ENCODE results near the gene ICAM4.
A peak's percentile ranks its signal among the peaks of the same experiment; 100 is the strongest.

The ICAM4 gene

GRCh38 chr19:10309423-10309822 lies 22.7 kb downstream of the ICAM4 start, which contains the start of gene ZGLP1:
ZGLP1 (minus strand) TSS chr19:10309815.
- no peaks in the 10 kb centered on the region; the same call in 1 of the 2 replicates for H3K4me1 ChIP-seq
- peaks cover 4% of the 10 kb centered on the region; the same call in 1 of the 2 replicates for H3K36me3 ChIP-seq (replicated peaks)
- in situ Hi-C loops (cut with MboI; ENCODE audit: low sequenced_read_pairs), result no loop called here
- H3K27me3 ChIP-seq (ENCODE audit: low read depth), result no peaks in the 10 kb centered on the region
- H3K9me3 ChIP-seq, result no peaks in the 10 kb centered on the region
- DNase-seq (ENCODE audit: low spot score in 2 of 2), result no peak
- H3K4me3 ChIP-seq, result no peak within 1 kb of the TSS

- Histone ChIP-seq H3K9me3 (no peaks in the 10 kb centered on the region), H3K36me3 (replicated peaks) (peaks cover 31% of the 10 kb centered on the region), H3K4me1 (peaks cover 5% of the 10 kb centered on the region; the same call in 1 of the 2 replicates), H3K4me3 (peak within 1 kb of the TSS; percentile 75), H3K27me3 (ENCODE audit: low read depth) (no peaks in the 10 kb centered on the region)
- in situ Hi-C loops (cut with MboI; ENCODE audit: low sequenced_read_pairs), result no loop called here
- peak; percentile 81 to 94 for DNase-seq (ENCODE audit: low spot score in 2 of 2)
Observed at GRCh38 chr19:10315335-10316214, 28.8 kb downstream of the ICAM4 start, which contains the start of gene FDX2. FDX2 (minus strand) TSS chr19:10316015; CDS start chr19:10315996, 19 bp downstream.

GRCh38 chr19:10316229-10317044 lies 29.7 kb downstream of the ICAM4 start:
- Histone ChIP-seq H3K27me3 (ENCODE audit: low read depth) (no peaks in the 10 kb centered on the region), H3K9me3 (no peaks in the 10 kb centered on the region), H3K4me3 (peak overlapping the region; percentile 75), H3K36me3 (replicated peaks) (peaks cover 38% of the 10 kb centered on the region), H3K4me1 (peaks cover 5% of the 10 kb centered on the region; the same call in 1 of the 2 replicates)
- in situ Hi-C loops (cut with MboI; ENCODE audit: low sequenced_read_pairs), result no loop called here
- peak in 1 of 2 experiments; percentile 32 for DNase-seq (ENCODE audit: low spot score in 2 of 2)

- H3K36me3 ChIP-seq (replicated peaks), result peaks cover 46% of the 10 kb centered on the region
- in situ Hi-C loops (cut with MboI; ENCODE audit: low sequenced_read_pairs), result no loop called here
- no peak for DNase-seq (ENCODE audit: low spot score in 2 of 2)
Observed at GRCh38 chr19:10317045-10317856, 30.5 kb downstream of the ICAM4 start.

GRCh38 chr19:10317857-10318462 lies 31.2 kb downstream of the ICAM4 start:
- Histone ChIP-seq H3K4me1 (peaks cover 5% of the 10 kb centered on the region; the same call in 1 of the 2 replicates), H3K9me3 (no peaks in the 10 kb centered on the region), H3K4me3 (no peak overlapping the region), H3K27me3 (ENCODE audit: low read depth) (no peaks in the 10 kb centered on the region), H3K36me3 (replicated peaks) (peaks cover 53% of the 10 kb centered on the region)
- in situ Hi-C loops (cut with MboI; ENCODE audit: low sequenced_read_pairs), result no loop called here
- DNase-seq (ENCODE audit: low spot score in 2 of 2), result no peak

More at GRCh38 chr19:10317045-10317856, 30.5 kb downstream of the ICAM4 start:
- Histone ChIP-seq H3K9me3 (no peaks in the 10 kb centered on the region), H3K4me1 (peaks cover 5% of the 10 kb centered on the region; the same call in 1 of the 2 replicates), H3K4me3 (no peak overlapping the region), H3K27me3 (ENCODE audit: low read depth) (no peaks in the 10 kb centered on the region)

GRCh38 chr19:10318807-10319682 lies 32.3 kb downstream of the ICAM4 start:
- no peak for DNase-seq (ENCODE audit: low spot score in 2 of 2)
- in situ Hi-C loops (cut with MboI; ENCODE audit: low sequenced_read_pairs), result no loop called here
- Histone ChIP-seq H3K9me3 (no peaks in the 10 kb centered on the region), H3K27me3 (ENCODE audit: low read depth) (no peaks in the 10 kb centered on the region), H3K4me1 (peaks cover 5% of the 10 kb centered on the region; the same call in 1 of the 2 replicates), H3K36me3 (replicated peaks) (peaks cover 61% of the 10 kb centered on the region), H3K4me3 (no peak overlapping the region)

- Histone ChIP-seq H3K4me3 (no peak overlapping the region), H3K27me3 (ENCODE audit: low read depth) (no peaks in the 10 kb centered on the region), H3K4me1 (peaks cover 5% of the 10 kb centered on the region; the same call in 1 of the 2 replicates), H3K36me3 (replicated peaks) (peaks cover 73% of the 10 kb centered on the region), H3K9me3 (no peaks in the 10 kb centered on the region)
- DNase-seq (ENCODE audit: low spot score in 2 of 2), result no peak
- in situ Hi-C loops (cut with MboI; ENCODE audit: low sequenced_read_pairs), result no loop called here
Observed at GRCh38 chr19:10320602-10321416, 34.1 kb downstream of the ICAM4 start.

GRCh38 chr19:10321417-10321797 lies 34.7 kb downstream of the ICAM4 start:
- H3K9me3 ChIP-seq, result no peaks in the 10 kb centered on the region
- in situ Hi-C loops (cut with MboI; ENCODE audit: low sequenced_read_pairs), result no loop called here

GRCh38 chr19:10321874-10322835 lies 35.4 kb downstream of the ICAM4 start:
- Histone ChIP-seq H3K4me3 (no peak overlapping the region), H3K36me3 (replicated peaks) (peaks cover 78% of the 10 kb centered on the region), H3K27me3 (ENCODE audit: low read depth) (no peaks in the 10 kb centered on the region), H3K9me3 (no peaks in the 10 kb centered on the region), H3K4me1 (no peaks in the 10 kb centered on the region)
- no peak for DNase-seq (ENCODE audit: low spot score in 2 of 2)
- in situ Hi-C loops (cut with MboI; ENCODE audit: low sequenced_read_pairs), result no loop called here

More at GRCh38 chr19:10321417-10321797, 34.7 kb downstream of the ICAM4 start:
- Histone ChIP-seq H3K4me3 (no peak overlapping the region), H3K4me1 (no peaks in the 10 kb centered on the region), H3K36me3 (replicated peaks) (peaks cover 77% of the 10 kb centered on the region), H3K27me3 (ENCODE audit: low read depth) (no peaks in the 10 kb centered on the region)
- DNase-seq (ENCODE audit: low spot score in 2 of 2), result no peak

- DNase-seq (ENCODE audit: low spot score in 2 of 2), result no peak
- H3K4me1 ChIP-seq, result no peaks in the 10 kb centered on the region
- no peaks in the 10 kb centered on the region for H3K9me3 ChIP-seq
- H3K27me3 ChIP-seq (ENCODE audit: low read depth), result no peaks in the 10 kb centered on the region
- H3K36me3 ChIP-seq (replicated peaks), result peaks cover 91% of the 10 kb centered on the region
- H3K4me3 ChIP-seq, result no peak overlapping the region
- in situ Hi-C loops (cut with MboI; ENCODE audit: low sequenced_read_pairs), result no loop called here
Observed at GRCh38 chr19:10325732-10326131, 39.0 kb downstream of the ICAM4 start.

GRCh38 chr19:10327793-10328192 lies 41.0 kb downstream of the ICAM4 start:
- Histone ChIP-seq H3K9me3 (no peaks in the 10 kb centered on the region), H3K27me3 (ENCODE audit: low read depth) (no peaks in the 10 kb centered on the region), H3K36me3 (replicated peaks) (peaks cover 75% of the 10 kb centered on the region), H3K4me3 (no peak overlapping the region), H3K4me1 (no peaks in the 10 kb centered on the region; the same call in 1 of the 2 replicates)
- in situ Hi-C loops (cut with MboI; ENCODE audit: low sequenced_read_pairs), result no loop called here
- DNase-seq (ENCODE audit: low spot score in 2 of 2), result no peak

Data from HAP-1 (cell line).